OCI-LY1 (cell line): ENCODE results near the gene TP73.

ENCODE experiments used
- H2AFZ ChIP-seq: fragments of 200-600 bp; sonication (generic), shearing (Covaris generic); 2 replicates; pipeline ENCODE4 v1.6.0; 2014; ENCODE audit warnings: antibody characterized with exemption, mild to moderate bottlenecking, low read length
- H3F3A ChIP-seq: fragments of 200-600 bp; sonication (generic), shearing (Covaris generic); 2 replicates; pipeline ENCODE4 v1.6.0; 2014; ENCODE audit warnings: mild to moderate bottlenecking, antibody characterized with exemption, low read length, moderate library complexity; ENCODE audit not compliant: insufficient read depth
- H3K27ac ChIP-seq: fragments of 200-600 bp; sonication (generic); 2 replicates; pipeline ENCODE4 v1.5.1; 2014; ENCODE audit warnings: low read length, mixed run types, mild to moderate bottlenecking, low read depth; ENCODE audit not compliant: poor library complexity, severe bottlenecking
- H3K27me3 ChIP-seq: fragments of 200-600 bp; sonication (generic); 2 replicates; pipeline ENCODE4 v1.6.0; 2014; ENCODE audit warnings: antibody characterized with exemption, mild to moderate bottlenecking, low read length, moderate library complexity; ENCODE audit not compliant: insufficient read depth
- H3K36me3 ChIP-seq: fragments of 200-600 bp; sonication (generic); 2 replicates; pipeline ENCODE4 v1.6.1; 2014; ENCODE audit warnings: mild to moderate bottlenecking, antibody characterized with exemption, low read length, moderate library complexity, mixed read lengths; ENCODE audit not compliant: insufficient read depth
- H3K4me1 ChIP-seq: fragments of 200-600 bp; sonication (generic); 2 replicates; pipeline ENCODE4 v1.5.1; 2014; ENCODE audit warnings: mild to moderate bottlenecking, low read length, moderate library complexity; ENCODE audit not compliant: insufficient read depth, severe bottlenecking
- H3K4me2 ChIP-seq: fragments of 200-600 bp; sonication (generic), shearing (Covaris generic); 2 replicates; pipeline ENCODE4 v1.6.1; 2014; ENCODE audit warnings: low read length
- H3K4me3 ChIP-seq: fragments of 200-600 bp; sonication (generic); 2 replicates; pipeline ENCODE4 v1.5.1; 2014; ENCODE audit warnings: low read length, low read depth, mild to moderate bottlenecking, mixed read lengths; ENCODE audit not compliant: poor library complexity, severe bottlenecking
- H3K79me2 ChIP-seq: fragments of 200-600 bp; shearing (Covaris generic); 2 replicates; pipeline ENCODE4 v1.6.1; 2016; ENCODE audit warnings: mixed run types, low read length, mixed read lengths; ENCODE audit not compliant: insufficient read depth
- H3K9ac ChIP-seq: fragments of 200-600 bp; sonication (generic), shearing (Covaris generic); 2 replicates; pipeline ENCODE4 v1.6.1; 2014; ENCODE audit warnings: mild to moderate bottlenecking, low read length, mixed read lengths
- H3K9me2 ChIP-seq: fragments of 200-600 bp; sonication (generic), shearing (Covaris generic); 2 replicates; pipeline ENCODE4 v1.6.1; 2014; ENCODE audit warnings: low read depth, mild to moderate bottlenecking, low read length, mixed read lengths
- H3K9me3 ChIP-seq: fragments of 200-600 bp; shearing (Covaris generic); 2 replicates; pipeline ENCODE4 v1.6.1; 2014; ENCODE audit warnings: low read length, mixed read lengths
- H4K20me1 ChIP-seq: fragments of 200-600 bp; sonication (generic), shearing (Covaris generic); 2 replicates; pipeline ENCODE4 v1.6.0; 2016; ENCODE audit warnings: mild to moderate bottlenecking, low read length; ENCODE audit not compliant: insufficient read depth
- EZH2 ChIP-seq: fragments of 200-600 bp; sonication (generic), shearing (Covaris generic); IDR thresholded peaks from 2 replicates; pipeline ENCODE4 v1.8.0; 2017; ENCODE audit warnings: borderline replicate concordance, mixed run types, mild to moderate bottlenecking, antibody characterized with exemption, low read length, moderate library complexity, mixed read lengths
- TF ChIP-seq, protein P1 (sequence below): fragments of 200-600 bp; sonication (generic), shearing (Covaris generic); IDR thresholded peaks from 2 replicates; pipeline ENCODE4 v1.5.1; 2017; ENCODE audit warnings: mild to moderate bottlenecking, antibody characterized with exemption, low read length, moderate library complexity, mixed read lengths

Gene TP73

DNA sequence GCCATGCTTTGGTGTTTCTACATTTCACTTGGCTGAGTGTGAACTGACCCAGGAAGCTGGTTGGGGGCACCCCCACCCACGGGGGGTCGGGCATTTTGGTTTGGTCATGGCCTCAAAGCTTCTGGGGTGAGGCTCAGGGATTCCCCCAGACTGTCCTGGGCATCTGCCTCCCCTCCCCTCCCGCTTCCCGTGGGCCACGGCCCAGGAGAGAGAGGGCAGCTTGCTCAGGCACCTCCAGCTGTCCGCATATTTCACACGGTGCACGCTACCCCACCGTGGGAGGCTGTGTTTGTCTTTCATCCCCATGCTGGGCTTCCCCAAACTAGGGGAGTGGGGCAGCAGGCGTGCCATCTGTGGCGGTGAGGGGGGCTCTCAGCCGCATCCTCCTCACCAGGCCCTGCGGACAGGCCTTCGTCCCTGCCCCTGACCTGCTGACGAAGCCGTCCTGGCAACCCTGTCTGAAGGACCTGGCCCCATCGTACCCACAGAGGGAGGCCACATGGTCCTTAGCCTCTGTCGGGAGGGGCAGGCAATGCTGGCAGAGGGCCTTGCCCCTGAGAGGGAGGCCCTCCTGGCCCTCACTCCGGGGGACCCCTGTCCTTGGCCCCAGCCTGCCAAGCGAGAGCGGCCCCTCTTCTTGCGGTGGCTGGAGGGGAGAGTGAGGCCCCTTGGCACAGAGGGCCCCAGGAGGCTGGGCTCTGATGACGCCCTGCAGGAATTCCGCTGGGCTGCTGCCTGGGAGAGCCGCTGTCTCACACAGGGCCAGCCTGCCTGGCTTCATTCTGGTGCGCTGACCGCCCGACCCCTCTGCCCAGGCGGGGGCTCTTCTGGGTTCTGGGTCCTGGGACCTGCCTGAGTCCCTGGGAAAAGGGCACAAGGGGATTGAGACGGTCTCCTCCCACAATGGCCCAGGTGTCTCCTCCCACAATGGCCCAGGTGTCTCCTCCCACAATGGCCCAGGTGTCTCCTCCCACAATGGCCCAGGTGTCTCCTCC is 22.1 kb downstream of the TP73 start:
- no peaks in the 10 kb centered on the region for H4K20me1 ChIP-seq
- peaks cover 6% of the 10 kb centered on the region for H3K27me3 ChIP-seq
- no peaks in the 10 kb centered on the region for H3K9me3 ChIP-seq
- no peaks in the 10 kb centered on the region for H3K79me2 ChIP-seq
- H3K4me2 ChIP-seq = no peak overlapping the region
- H3K9ac ChIP-seq = no peak overlapping the region
- H3F3A ChIP-seq = no peaks in the 10 kb centered on the region
- no peak overlapping the region for H3K4me3 ChIP-seq
- no peak overlapping the region for H2AFZ ChIP-seq
- peaks cover 12% of the 10 kb centered on the region for H3K4me1 ChIP-seq
- H3K36me3 ChIP-seq = no peaks in the 10 kb centered on the region
- no peak overlapping the region for H3K27ac ChIP-seq
- H3K9me2 ChIP-seq = no peaks in the 10 kb centered on the region
- TF ChIP-seq EZH2 = no peak
- TF ChIP-seq, protein P1, sequence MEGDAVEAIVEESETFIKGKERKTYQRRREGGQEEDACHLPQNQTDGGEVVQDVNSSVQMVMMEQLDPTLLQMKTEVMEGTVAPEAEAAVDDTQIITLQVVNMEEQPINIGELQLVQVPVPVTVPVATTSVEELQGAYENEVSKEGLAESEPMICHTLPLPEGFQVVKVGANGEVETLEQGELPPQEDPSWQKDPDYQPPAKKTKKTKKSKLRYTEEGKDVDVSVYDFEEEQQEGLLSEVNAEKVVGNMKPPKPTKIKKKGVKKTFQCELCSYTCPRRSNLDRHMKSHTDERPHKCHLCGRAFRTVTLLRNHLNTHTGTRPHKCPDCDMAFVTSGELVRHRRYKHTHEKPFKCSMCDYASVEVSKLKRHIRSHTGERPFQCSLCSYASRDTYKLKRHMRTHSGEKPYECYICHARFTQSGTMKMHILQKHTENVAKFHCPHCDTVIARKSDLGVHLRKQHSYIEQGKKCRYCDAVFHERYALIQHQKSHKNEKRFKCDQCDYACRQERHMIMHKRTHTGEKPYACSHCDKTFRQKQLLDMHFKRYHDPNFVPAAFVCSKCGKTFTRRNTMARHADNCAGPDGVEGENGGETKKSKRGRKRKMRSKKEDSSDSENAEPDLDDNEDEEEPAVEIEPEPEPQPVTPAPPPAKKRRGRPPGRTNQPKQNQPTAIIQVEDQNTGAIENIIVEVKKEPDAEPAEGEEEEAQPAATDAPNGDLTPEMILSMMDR = no peak

DNA sequence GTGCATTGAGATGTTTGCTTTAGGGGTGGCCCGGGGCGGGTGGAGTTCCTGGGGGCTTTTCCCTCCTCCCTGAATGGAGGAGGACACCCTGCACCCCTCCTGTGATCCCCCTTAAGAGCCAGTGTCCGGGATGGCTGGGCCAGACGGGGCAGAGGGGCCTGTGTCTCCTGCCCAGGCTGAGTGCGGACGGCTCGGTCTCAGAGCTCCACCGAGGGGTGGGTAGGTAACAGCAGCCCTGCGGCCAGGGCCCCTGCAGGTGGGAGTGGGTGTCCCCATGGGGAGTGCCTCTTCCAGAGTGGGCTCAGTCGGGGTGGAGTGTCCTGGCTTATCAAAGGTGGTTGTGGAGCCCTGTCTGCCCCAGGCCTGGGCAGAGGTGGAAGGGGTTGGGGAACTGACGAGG is 23.1 kb downstream of the TP73 start:
- H3K9ac ChIP-seq = no peak overlapping the region
- H4K20me1 ChIP-seq = no peaks in the 10 kb centered on the region
- no peaks in the 10 kb centered on the region for H3K9me2 ChIP-seq
- H3K36me3 ChIP-seq = no peaks in the 10 kb centered on the region
- peaks cover 6% of the 10 kb centered on the region for H3K27me3 ChIP-seq
- H2AFZ ChIP-seq = no peak overlapping the region
- no peak overlapping the region for H3K27ac ChIP-seq
- TF ChIP-seq, protein P1 = no peak
- TF ChIP-seq EZH2 = no peak
- H3K4me1 ChIP-seq = peaks cover 12% of the 10 kb centered on the region
- no peaks in the 10 kb centered on the region for H3F3A ChIP-seq
- no peak overlapping the region for H3K4me2 ChIP-seq
- H3K4me3 ChIP-seq = no peak overlapping the region
- H3K79me2 ChIP-seq = no peaks in the 10 kb centered on the region
- no peaks in the 10 kb centered on the region for H3K9me3 ChIP-seq

DNA sequence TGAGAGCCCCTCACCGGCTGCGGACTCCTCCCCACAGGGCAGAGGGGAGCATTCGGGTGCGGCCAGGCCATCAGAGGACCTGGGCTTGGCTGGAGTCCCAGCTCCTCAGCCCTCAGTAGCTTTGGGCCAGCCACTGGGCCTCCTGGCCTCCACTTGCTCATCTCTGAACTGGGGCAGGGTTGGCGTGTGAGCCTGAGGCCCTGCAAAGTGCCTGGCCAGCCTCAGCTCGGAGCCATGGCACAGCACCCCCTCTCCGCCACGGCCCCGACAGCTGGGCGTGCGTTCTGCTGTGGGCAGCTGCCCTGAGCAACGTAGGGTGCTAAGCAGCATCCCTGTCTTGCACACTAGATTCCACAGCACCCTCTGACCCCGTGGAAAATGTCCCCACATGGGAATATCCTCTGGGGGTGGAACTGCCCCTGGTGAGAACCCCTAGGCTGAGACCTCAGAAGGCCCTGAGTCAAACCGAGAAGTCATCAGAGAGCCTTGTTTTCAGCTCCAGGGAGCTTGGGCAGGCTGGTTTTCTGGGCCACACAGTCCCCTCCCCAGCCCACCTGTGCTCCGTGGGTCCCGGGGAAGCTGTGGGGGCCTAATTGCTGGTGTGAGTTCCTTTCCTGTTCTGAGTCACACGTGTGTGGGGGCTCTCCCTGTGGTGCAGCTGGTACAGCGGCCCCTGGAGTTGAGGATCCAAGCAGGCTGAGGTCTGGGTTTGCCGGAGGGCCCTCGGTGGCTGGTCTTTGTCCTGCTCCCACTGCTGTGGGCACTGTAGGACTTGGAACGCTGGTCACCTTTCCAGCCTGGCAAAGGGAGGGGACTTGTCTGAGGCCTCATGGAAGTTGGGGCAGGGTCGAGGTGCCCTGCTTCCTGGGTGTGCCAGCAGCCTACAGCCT is 24.5 kb downstream of the TP73 start:
- H3F3A ChIP-seq = no peaks in the 10 kb centered on the region
- H3K4me3 ChIP-seq = no peak overlapping the region
- peaks cover 12% of the 10 kb centered on the region for H3K4me1 ChIP-seq
- H3K9me3 ChIP-seq = no peaks in the 10 kb centered on the region
- no peaks in the 10 kb centered on the region for H3K36me3 ChIP-seq
- H3K27ac ChIP-seq = no peak overlapping the region
- H3K9ac ChIP-seq = no peak overlapping the region
- no peaks in the 10 kb centered on the region for H4K20me1 ChIP-seq
- H3K27me3 ChIP-seq = no peaks in the 10 kb centered on the region; the same call in 1 of the 2 replicates
- no peaks in the 10 kb centered on the region for H3K79me2 ChIP-seq
- no peak for TF ChIP-seq EZH2
- TF ChIP-seq, protein P1 = no peak
- H2AFZ ChIP-seq = no peak overlapping the region
- no peak overlapping the region for H3K4me2 ChIP-seq
- H3K9me2 ChIP-seq = no peaks in the 10 kb centered on the region
